SK-N-SH (cell line): ENCODE data around the gene RBM33. TPM values are rescaled to one million over a fixed set of nuclear protein-coding genes. Genes with fewer than 3 reads are reported as not detected.

ENCODE experiments used
- CTCF ChIA-PET: fragments of 300-600, 350-600 bp; formaldehyde crosslinking; extraction: SDS; loops from one replicate; lab custom pipeline; 2021; lab: Yijun Ruan, JAX
- POLR2A ChIA-PET: fragments of 350-600 bp; sonication (Branson Sonifier 250); formaldehyde crosslinking; extraction: SDS; loops from one replicate; lab custom pipeline; 2020; ENCODE audit warnings: antibody characterized with exemption, inconsistent platforms; lab: Yijun Ruan, JAX
- DNase-seq: peaks from one replicate; pipeline ENCODE4 v3.0.0; 2012
- H2AFZ ChIP-seq: fragments of 200-600 bp; sonication (generic); 2 replicates; pipeline ENCODE4 v1.8.1; 2016; ENCODE audit warnings: antibody characterized with exemption, mild to moderate bottlenecking, low read depth
- H3F3A ChIP-seq: fragments of 200-600 bp; sonication (generic); replicated peaks from 2 replicates; pipeline ENCODE3; 2016; ENCODE audit warnings: antibody characterized with exemption, mild to moderate bottlenecking; ENCODE audit not compliant: insufficient read depth
- H3K27ac ChIP-seq, 2 experiments: fragments of 200-500 bp in 1 of 2; fragments of 200-600 bp in 1 of 2; sonication (Bioruptor generic) in 1 of 2; sonication (generic), shearing (Covaris generic) in 1 of 2; 2 replicates each; pipeline versions ENCODE4 v1.5.1 to v1.6.1; 2014 to 2016; ENCODE audit warnings: low read depth in 2 of 2, inconsistent platforms in 1 of 2, low read length in 1 of 2, mild to moderate bottlenecking in 1 of 2, mixed read lengths in 1 of 2
- H3K27me3 ChIP-seq: fragments of 200-600 bp; sonication (generic), shearing (Covaris generic); 2 replicates; pipeline ENCODE4 v1.6.1; 2016; ENCODE audit warnings: mixed run types; ENCODE audit not compliant: insufficient read depth
- H3K36me3 ChIP-seq, 2 experiments: fragments of 200-500 bp in 1 of 2; fragments of 200-600 bp in 1 of 2; sonication (Bioruptor generic) in 1 of 2; sonication (generic) in 1 of 2; replicated peaks in 1 of 2; 2 replicates each; pipeline versions ENCODE3 to v1.5.1; 2014 to 2016; ENCODE audit warnings: low read length in 1 of 2, mild to moderate bottlenecking in 1 of 2; ENCODE audit not compliant: insufficient read depth in 2 of 2, control insufficient read depth in 1 of 2
- H3K4me1 ChIP-seq, 2 experiments: fragments of 200-500 bp in 1 of 2; fragments of 200-600 bp in 1 of 2; sonication (Bioruptor generic) in 1 of 2; sonication (generic), shearing (Covaris generic) in 1 of 2; 2 replicates each; pipeline versions ENCODE4 v1.5.1 to v1.6.1; 2014 to 2016; ENCODE audit warnings: low read depth in 1 of 2, low read length in 1 of 2, mixed run types in 1 of 2; ENCODE audit not compliant: insufficient read depth in 2 of 2, control insufficient read depth in 1 of 2
- H3K4me2 ChIP-seq: fragments of 200-600 bp; sonication (generic), shearing (Covaris generic); 2 replicates; pipeline ENCODE4 v1.6.1; 2017; ENCODE audit warnings: mixed run types
- H3K4me3 ChIP-seq, 2 experiments: fragments of 200-500 bp in 1 of 2; fragments of 200-600 bp in 1 of 2; sonication (Bioruptor generic) in 1 of 2; sonication (generic), shearing (Covaris generic) in 1 of 2; 2 replicates each; pipeline versions ENCODE4 v1.5.1 to v1.8.1; 2014 to 2016; ENCODE audit warnings: low read depth in 2 of 2, inconsistent platforms in 1 of 2, low read length in 1 of 2, mild to moderate bottlenecking in 1 of 2, mixed read lengths in 1 of 2, moderate library complexity in 1 of 2
- H3K79me2 ChIP-seq: fragments of 200-600 bp; sonication (generic); 2 replicates; pipeline ENCODE4 v1.8.1; 2017; ENCODE audit warnings: mild to moderate bottlenecking; ENCODE audit not compliant: insufficient read depth
- H3K9ac ChIP-seq: fragments of 200-600 bp; sonication (generic); 2 replicates; pipeline ENCODE4 v1.6.1; 2017; ENCODE audit warnings: mixed run types
- H3K9me2 ChIP-seq: fragments of 200-600 bp; sonication (generic); 2 replicates; pipeline ENCODE4 v1.6.1; 2017; ENCODE audit warnings: mixed run types
- H3K9me3 ChIP-seq: fragments of 200-600 bp; sonication (generic); 2 replicates; pipeline ENCODE4 v1.6.1; 2017; ENCODE audit warnings: mixed run types, mild to moderate bottlenecking, moderate library complexity
- H4K20me1 ChIP-seq: fragments of 200-600 bp; sonication (generic); 2 replicates; pipeline ENCODE4 v1.6.1; 2017; ENCODE audit warnings: mild to moderate bottlenecking, mixed run types; ENCODE audit not compliant: insufficient read depth
- CTCF ChIP-seq: fragments of 200-600 bp; sonication (generic); IDR thresholded peaks from 2 replicates; pipeline ENCODE4 v1.6.1; 2017; ENCODE audit warnings: antibody characterized with exemption, mild to moderate bottlenecking, moderate library complexity
- REST ChIP-seq: IDR thresholded peaks from 2 replicates; pipeline ENCODE4 v1.6.1; 2012; ENCODE audit warnings: mild to moderate bottlenecking, low read depth, low read length, moderate library complexity
- RFX5 ChIP-seq: IDR thresholded peaks from 2 replicates; pipeline ENCODE4 v1.6.1; 2012; ENCODE audit warnings: mild to moderate bottlenecking, improper control_type of control experiment, low read length
- RXRA ChIP-seq: IDR thresholded peaks from 2 replicates; pipeline ENCODE4 v1.4.0; 2012; ENCODE audit warnings: low read depth, mild to moderate bottlenecking, borderline replicate concordance
- USF2 ChIP-seq: fragments of 150-350 bp; IDR thresholded peaks from 2 replicates; pipeline ENCODE4 v1.6.1; 2017; ENCODE audit warnings: antibody characterized with exemption, low read length, low read depth, borderline replicate concordance
- WGBS: methylation state at CpG from one replicate; pipeline ENCODE4 v1.1.6; 2017; ENCODE audit warnings: low lambda C conversion rate; 5-methylcytosine and 5-hydroxymethylcytosine counted together
- polyA plus RNA-seq, 3 experiments: library from polyadenylated mRNA; depleted of rRNA; stranded (reverse); fragments of >200 nt; gene quantifications; 2 replicates each; pipeline ENCODE4 v1.2.3, GENCODE V29; 2012

The RBM33 gene
- polyA plus RNA-seq, 1 of the 3 experiments (the other 2 are of a cell fraction) = 13.8 TPM

GRCh38 chr7:155619634-155620271 is 24.7 kb upstream of the RBM33 start:
- no peak for TF ChIP-seq CTCF
- Histone ChIP-seq H3K27ac (no peak overlapping the region), H3K79me2 (no peaks in the 10 kb centered on the region), H3K9ac (no peak overlapping the region), H3K27me3 (peaks cover 45% of the 10 kb centered on the region), H3K4me2 (no peak overlapping the region), H3K9me2 (no peaks in the 10 kb centered on the region), H2AFZ (no peak overlapping the region), H3K4me3 (no peak overlapping the region), H3F3A (no peaks in the 10 kb centered on the region), H3K36me3 (no peaks in the 10 kb centered on the region), H4K20me1 (no peaks in the 10 kb centered on the region), H3K9me3 (no peaks in the 10 kb centered on the region), H3K4me1 (no peaks in the 10 kb centered on the region)
- WGBS = 53% methylated on average over 7 of the region's 7 CpGs
- POLR2A ChIA-PET = no interaction called here
- DNase-seq = no peak
- CTCF ChIA-PET = interaction anchor here (0.8 kb wide), 1 partner anchor 20 kb away, joined by 4 read pairs; no protein-coding TSS in a partner anchor

- H3K9ac ChIP-seq = no peak overlapping the region
- POLR2A ChIA-PET = no interaction called here
- H3K9me3 ChIP-seq = no peaks in the 10 kb centered on the region
- H3K27ac ChIP-seq = no peak overlapping the region
- CTCF ChIA-PET = interaction anchor here (4.4 kb wide), 1 partner anchor 21 kb away, joined by 23 read pairs; no protein-coding TSS in a partner anchor
- 45% methylated on average over 6 of the region's 6 CpGs for WGBS
- no peaks in the 10 kb centered on the region for H3F3A ChIP-seq
- H3K27me3 ChIP-seq = peaks cover 45% of the 10 kb centered on the region
- H3K4me1 ChIP-seq = no peaks in the 10 kb centered on the region
- H3K36me3 ChIP-seq = no peaks in the 10 kb centered on the region
- H4K20me1 ChIP-seq = no peaks in the 10 kb centered on the region
- no peak overlapping the region for H3K4me2 ChIP-seq
- H3K9me2 ChIP-seq = no peaks in the 10 kb centered on the region
- DNase-seq = no peak
- H3K4me3 ChIP-seq = no peak overlapping the region
- TF ChIP-seq REST (no peak), USF2 (no peak), RFX5 (no peak), RXRA (no peak)
- no peaks in the 10 kb centered on the region for H3K79me2 ChIP-seq
- H2AFZ ChIP-seq = no peak overlapping the region
Observed at GRCh38 chr7:155620497-155620896, 24.0 kb upstream of the RBM33 start.
